ENCODE results near the gene SFTPA2. TPM values are rescaled to one million over a fixed set of nuclear protein-coding genes. Genes with fewer than 3 reads are reported as not detected.

The SFTPA2 gene
- total RNA-seq: not detected
- not detected for polyA plus RNA-seq (2013, experiment 1 of 2)
- not detected for polyA plus RNA-seq (2013, experiment 2 of 2)
- total RNA-seq: 0 to 0.20 (median 0) reads per million in 172 experiments

DNA sequence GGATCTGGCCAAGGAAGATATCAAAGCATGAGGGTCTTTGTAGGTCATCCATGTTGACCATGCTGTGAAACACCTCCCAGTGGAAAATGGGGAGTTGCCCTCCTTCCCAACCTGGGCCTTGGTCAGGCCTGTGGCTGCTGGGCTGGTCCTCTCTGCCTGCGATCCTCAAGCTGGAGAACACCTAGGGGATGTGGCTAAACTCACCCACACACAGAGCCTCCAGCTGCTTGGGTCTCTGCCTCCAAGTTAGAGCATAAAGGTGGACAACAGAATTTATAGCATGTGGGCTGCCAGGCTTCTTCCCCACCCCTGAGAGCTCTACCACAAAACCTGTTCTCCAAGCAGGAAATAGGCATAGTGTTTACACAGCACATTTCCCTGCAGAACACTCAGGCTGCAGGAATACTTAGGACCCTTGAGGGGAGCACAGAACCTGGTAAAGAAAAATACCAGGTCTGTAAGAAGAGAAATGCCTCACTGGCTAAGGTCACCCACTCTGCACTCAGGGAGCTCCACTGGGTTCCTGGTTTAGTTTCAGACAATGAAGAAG is at the start of gene SFTPA2:
SFTPA2 (minus strand) TSS at position 248 of the 550 bp plus-strand sequence. CDS start 924 bp downstream, outside the sequence.
- no peak within 1 kb of the TSS for H3K4me3 Mint-ChIP-seq
- Histone ChIP-seq H3K27ac (ENCODE audit: low read depth in 1 of 2, low read length in 2 of 2) (no peak within 1 kb of the TSS), H3K4me3 (ENCODE audit: low read length) (no peak within 1 kb of the TSS), H3K27me3 (ENCODE audit: control insufficient read depth in 1 of 2, insufficient read depth in 2 of 2, low read length in 2 of 2) (peaks cover 5 to 11% of the 10 kb centered on the region in 2 experiments), H3K4me1 (ENCODE audit: insufficient read depth, low read length) (peaks cover 5% of the 10 kb centered on the region), H3K9me3 (ENCODE audit: control insufficient read depth in 1 of 2, insufficient read depth in 1 of 2, low read length in 2 of 2) (no peaks in the 10 kb centered on the region), H3K36me3 (ENCODE audit: insufficient read depth, low read length) (no peaks in the 10 kb centered on the region)
- no peaks in the 10 kb centered on the region for H3K4me1 Mint-ChIP-seq (ENCODE audit: low read depth)
- TF ChIP-seq, protein P1, sequence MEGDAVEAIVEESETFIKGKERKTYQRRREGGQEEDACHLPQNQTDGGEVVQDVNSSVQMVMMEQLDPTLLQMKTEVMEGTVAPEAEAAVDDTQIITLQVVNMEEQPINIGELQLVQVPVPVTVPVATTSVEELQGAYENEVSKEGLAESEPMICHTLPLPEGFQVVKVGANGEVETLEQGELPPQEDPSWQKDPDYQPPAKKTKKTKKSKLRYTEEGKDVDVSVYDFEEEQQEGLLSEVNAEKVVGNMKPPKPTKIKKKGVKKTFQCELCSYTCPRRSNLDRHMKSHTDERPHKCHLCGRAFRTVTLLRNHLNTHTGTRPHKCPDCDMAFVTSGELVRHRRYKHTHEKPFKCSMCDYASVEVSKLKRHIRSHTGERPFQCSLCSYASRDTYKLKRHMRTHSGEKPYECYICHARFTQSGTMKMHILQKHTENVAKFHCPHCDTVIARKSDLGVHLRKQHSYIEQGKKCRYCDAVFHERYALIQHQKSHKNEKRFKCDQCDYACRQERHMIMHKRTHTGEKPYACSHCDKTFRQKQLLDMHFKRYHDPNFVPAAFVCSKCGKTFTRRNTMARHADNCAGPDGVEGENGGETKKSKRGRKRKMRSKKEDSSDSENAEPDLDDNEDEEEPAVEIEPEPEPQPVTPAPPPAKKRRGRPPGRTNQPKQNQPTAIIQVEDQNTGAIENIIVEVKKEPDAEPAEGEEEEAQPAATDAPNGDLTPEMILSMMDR (IDR thresholded peaks at IDR 0.05): no peak
- peaks cover 25% of the 10 kb centered on the region for H3K27me3 Mint-ChIP-seq
- DNase-seq: no peak
- ATAC-seq (ENCODE audit: poor library complexity): no peak
- CTCF ChIA-PET: no interaction called here
- H3K36me3 Mint-ChIP-seq (ENCODE audit: low read depth): no peaks in the 10 kb centered on the region
- H3K27ac Mint-ChIP-seq: no peak within 1 kb of the TSS
- intact Hi-C loops (cut with DNase I, micrococcal nuclease): loop anchor here in 1 of 2 experiments (10.0 kb wide), 2 partner anchors 485 to 695 kb away; no protein-coding TSS in a partner anchor
- POLR2A ChIA-PET: no interaction called here
- H3K9me3 Mint-ChIP-seq: no peaks in the 10 kb centered on the region

DNA sequence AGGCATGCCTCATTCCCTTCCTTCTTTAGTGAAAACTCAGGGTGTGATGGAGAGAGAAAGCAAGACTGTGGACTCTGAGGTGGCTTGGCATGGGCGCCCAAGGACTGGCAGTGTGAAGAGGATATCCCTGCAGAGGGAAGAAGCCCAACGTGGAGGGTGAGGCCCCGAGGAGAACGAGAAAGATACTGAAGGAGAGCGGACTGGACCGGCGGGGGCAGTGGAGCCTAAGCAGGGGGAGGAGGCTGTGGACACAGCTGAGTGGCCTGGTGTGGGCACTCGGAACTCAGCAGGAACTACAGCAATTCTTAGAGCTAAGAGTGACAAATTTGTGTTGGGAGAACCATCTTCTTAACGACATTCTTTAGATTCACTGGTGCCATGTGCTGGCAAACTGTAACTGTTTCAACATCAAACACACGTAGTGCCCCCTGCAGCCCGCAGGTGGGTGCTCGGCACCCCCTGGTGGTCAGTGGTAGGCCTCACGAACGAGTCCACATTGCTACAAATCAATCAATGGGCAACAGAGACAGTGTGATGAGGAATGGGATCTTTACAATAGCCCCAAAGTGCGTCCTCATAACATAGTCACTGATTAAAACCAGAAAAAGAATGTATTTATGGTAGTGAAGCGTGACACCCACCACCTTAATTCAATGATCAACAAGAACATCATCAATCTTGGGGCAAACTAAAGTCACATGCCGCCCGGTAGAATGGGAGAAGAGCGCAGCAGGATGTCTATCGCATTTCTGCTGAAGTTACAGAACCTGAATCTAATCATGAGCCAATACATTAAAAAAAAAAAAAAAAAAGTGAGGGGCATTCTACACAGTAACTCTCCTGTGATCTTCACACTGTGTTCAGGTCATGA is 48.5 kb upstream of the SFTPA2 start:
- intact Hi-C loops (cut with DNase I, micrococcal nuclease): no loop called here
- Mint-ChIP-seq H3K4me1 (ENCODE audit: low read depth) (no peaks in the 10 kb centered on the region), H3K36me3 (ENCODE audit: low read depth) (no peaks in the 10 kb centered on the region), H3K4me3 (no peak overlapping the region), H3K27me3 (peaks cover 4% of the 10 kb centered on the region), H3K27ac (no peak overlapping the region), H3K9me3 (no peaks in the 10 kb centered on the region)
- no peak for ATAC-seq (ENCODE audit: poor library complexity)
- peak in 8 of 14 experiments; percentile 7 to 52 (median 27) for DNase-seq
- Histone ChIP-seq H3K4me3 (ENCODE audit: low read length) (no peak overlapping the region), H3K36me3 (ENCODE audit: insufficient read depth, low read length) (no peaks in the 10 kb centered on the region), H3K27me3 (ENCODE audit: control insufficient read depth in 1 of 2, insufficient read depth in 2 of 2, low read length in 2 of 2) (no peaks in the 10 kb centered on the region), H3K9me3 (ENCODE audit: control insufficient read depth in 1 of 2, insufficient read depth in 1 of 2, low read length in 2 of 2) (no peaks in the 10 kb centered on the region), H3K27ac (ENCODE audit: low read depth in 1 of 2, low read length in 2 of 2) (no peak overlapping the region), H3K4me1 (ENCODE audit: insufficient read depth, low read length) (no peaks in the 10 kb centered on the region)
- CTCF ChIA-PET: no interaction called here
- TF ChIP-seq, protein P1 (IDR thresholded peaks at IDR 0.05): peak; percentile 32
- POLR2A ChIA-PET: no interaction called here

DNA sequence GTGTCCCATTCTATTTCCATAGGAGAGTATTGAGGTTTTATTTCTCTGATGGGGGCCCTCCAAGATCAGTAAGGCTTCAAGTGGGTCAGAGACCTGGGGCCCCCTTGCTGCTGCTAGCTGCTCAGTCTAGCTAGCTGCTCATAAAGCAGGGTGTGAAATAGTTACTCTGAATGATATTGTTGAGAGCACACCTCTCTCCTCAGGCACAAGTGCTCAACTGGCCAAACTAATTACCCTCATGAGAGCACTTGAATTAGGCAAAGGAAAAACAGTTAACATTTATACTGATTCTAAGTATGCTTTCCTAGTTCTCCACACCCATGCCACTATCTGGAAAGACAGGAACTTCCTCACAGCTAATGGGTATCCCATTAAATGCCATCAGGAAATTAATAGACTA is 45.1 kb upstream of the SFTPA2 start:
- H3K27ac ChIP-seq (ENCODE audit: low read depth in 1 of 2, low read length in 2 of 2): no peak overlapping the region
- CTCF ChIA-PET: no interaction called here
- DNase-seq (no peak), ATAC-seq (ENCODE audit: poor library complexity) (no peak)
- POLR2A ChIA-PET: no interaction called here
- intact Hi-C loops (cut with DNase I, micrococcal nuclease): no loop called here
- H3K9me3 Mint-ChIP-seq: no peaks in the 10 kb centered on the region
- no peak overlapping the region for H3K4me3 Mint-ChIP-seq
- no peak overlapping the region for H3K4me3 ChIP-seq (ENCODE audit: low read length)
- H3K9me3 ChIP-seq (ENCODE audit: control insufficient read depth in 1 of 2, insufficient read depth in 1 of 2, low read length in 2 of 2): no peaks in the 10 kb centered on the region
- H3K36me3 Mint-ChIP-seq (ENCODE audit: low read depth): no peaks in the 10 kb centered on the region
- TF ChIP-seq, protein P1 (IDR thresholded peaks at IDR 0.05): no peak
- H3K4me1 ChIP-seq (ENCODE audit: insufficient read depth, low read length): no peaks in the 10 kb centered on the region
- H3K27me3 ChIP-seq (ENCODE audit: control insufficient read depth in 1 of 2, insufficient read depth in 2 of 2, low read length in 2 of 2): no peaks in the 10 kb centered on the region
- peaks cover 4% of the 10 kb centered on the region for H3K27me3 Mint-ChIP-seq
- H3K36me3 ChIP-seq (ENCODE audit: insufficient read depth, low read length): no peaks in the 10 kb centered on the region
- no peaks in the 10 kb centered on the region for H3K4me1 Mint-ChIP-seq (ENCODE audit: low read depth)
- H3K27ac Mint-ChIP-seq: no peak overlapping the region
